HL-60 (cell line): ENCODE results near the gene KSR2.

Experiments
- GABPA ChIP-seq: IDR thresholded peaks from 2 replicates; pipeline ENCODE4 v1.6.1; 2012; ENCODE audit warnings: low read depth
- POLR2AphosphoS5 ChIP-seq: IDR thresholded peaks from 2 replicates; pipeline ENCODE4 v1.6.1; 2012; ENCODE audit warnings: low read depth
- SPI1 ChIP-seq: IDR thresholded peaks from 2 replicates; pipeline ENCODE4 v1.6.1; 2012; ENCODE audit warnings: low read depth, mild to moderate bottlenecking, borderline replicate concordance
- TF ChIP-seq, protein P1 (sequence below): IDR thresholded peaks from one replicate; pipeline ENCODE4 v1.5.1; 2011; ENCODE audit warnings: low read length, control low read depth, inconsistent platforms; ENCODE audit not compliant: insufficient read depth
- TF ChIP-seq, protein P2 (sequence below): IDR thresholded peaks from 2 replicates; pipeline ENCODE4 v1.6.1; 2012; ENCODE audit warnings: low read depth; ENCODE audit not compliant: insufficient replicate concordance

DNA sequence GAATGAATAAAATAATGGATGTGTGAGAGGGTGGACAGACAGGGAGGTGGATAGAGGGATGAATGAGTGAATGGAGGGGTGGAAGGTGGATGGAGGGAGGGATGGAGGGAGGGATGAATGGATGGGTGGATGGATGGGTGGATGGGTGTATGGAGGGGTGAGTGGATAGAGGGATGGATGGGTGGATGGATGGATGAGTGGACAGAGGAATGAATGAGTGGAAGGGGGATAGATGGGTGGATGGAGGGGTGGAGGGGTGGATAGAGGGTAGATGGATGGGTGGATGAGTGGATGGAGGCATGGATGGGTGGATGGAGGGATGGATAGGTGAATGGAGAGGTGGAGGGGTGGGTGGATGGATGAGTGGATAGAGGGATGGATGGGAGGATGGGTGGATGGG lies 559.5 kb downstream of the KSR2 start:
- TF ChIP-seq, protein P1, sequence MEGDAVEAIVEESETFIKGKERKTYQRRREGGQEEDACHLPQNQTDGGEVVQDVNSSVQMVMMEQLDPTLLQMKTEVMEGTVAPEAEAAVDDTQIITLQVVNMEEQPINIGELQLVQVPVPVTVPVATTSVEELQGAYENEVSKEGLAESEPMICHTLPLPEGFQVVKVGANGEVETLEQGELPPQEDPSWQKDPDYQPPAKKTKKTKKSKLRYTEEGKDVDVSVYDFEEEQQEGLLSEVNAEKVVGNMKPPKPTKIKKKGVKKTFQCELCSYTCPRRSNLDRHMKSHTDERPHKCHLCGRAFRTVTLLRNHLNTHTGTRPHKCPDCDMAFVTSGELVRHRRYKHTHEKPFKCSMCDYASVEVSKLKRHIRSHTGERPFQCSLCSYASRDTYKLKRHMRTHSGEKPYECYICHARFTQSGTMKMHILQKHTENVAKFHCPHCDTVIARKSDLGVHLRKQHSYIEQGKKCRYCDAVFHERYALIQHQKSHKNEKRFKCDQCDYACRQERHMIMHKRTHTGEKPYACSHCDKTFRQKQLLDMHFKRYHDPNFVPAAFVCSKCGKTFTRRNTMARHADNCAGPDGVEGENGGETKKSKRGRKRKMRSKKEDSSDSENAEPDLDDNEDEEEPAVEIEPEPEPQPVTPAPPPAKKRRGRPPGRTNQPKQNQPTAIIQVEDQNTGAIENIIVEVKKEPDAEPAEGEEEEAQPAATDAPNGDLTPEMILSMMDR = no peak
- TF ChIP-seq, protein P2, sequence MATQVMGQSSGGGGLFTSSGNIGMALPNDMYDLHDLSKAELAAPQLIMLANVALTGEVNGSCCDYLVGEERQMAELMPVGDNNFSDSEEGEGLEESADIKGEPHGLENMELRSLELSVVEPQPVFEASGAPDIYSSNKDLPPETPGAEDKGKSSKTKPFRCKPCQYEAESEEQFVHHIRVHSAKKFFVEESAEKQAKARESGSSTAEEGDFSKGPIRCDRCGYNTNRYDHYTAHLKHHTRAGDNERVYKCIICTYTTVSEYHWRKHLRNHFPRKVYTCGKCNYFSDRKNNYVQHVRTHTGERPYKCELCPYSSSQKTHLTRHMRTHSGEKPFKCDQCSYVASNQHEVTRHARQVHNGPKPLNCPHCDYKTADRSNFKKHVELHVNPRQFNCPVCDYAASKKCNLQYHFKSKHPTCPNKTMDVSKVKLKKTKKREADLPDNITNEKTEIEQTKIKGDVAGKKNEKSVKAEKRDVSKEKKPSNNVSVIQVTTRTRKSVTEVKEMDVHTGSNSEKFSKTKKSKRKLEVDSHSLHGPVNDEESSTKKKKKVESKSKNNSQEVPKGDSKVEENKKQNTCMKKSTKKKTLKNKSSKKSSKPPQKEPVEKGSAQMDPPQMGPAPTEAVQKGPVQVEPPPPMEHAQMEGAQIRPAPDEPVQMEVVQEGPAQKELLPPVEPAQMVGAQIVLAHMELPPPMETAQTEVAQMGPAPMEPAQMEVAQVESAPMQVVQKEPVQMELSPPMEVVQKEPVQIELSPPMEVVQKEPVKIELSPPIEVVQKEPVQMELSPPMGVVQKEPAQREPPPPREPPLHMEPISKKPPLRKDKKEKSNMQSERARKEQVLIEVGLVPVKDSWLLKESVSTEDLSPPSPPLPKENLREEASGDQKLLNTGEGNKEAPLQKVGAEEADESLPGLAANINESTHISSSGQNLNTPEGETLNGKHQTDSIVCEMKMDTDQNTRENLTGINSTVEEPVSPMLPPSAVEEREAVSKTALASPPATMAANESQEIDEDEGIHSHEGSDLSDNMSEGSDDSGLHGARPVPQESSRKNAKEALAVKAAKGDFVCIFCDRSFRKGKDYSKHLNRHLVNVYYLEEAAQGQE = no peak
- TF ChIP-seq GABPA (no peak), POLR2AphosphoS5 (no peak), SPI1 (no peak)
